Non-pigmented ciliary epithelial cell (primary cell): ENCODE data around the gene SNX30.
A peak's percentile ranks its signal among the peaks of the same experiment; 100 is the strongest.

ENCODE experiments used
- DNase-seq: peaks from one replicate; pipeline ENCODE4 v3.0.0-alpha.2; 2010; ENCODE audit warnings: low read depth

Gene SNX30

DNA sequence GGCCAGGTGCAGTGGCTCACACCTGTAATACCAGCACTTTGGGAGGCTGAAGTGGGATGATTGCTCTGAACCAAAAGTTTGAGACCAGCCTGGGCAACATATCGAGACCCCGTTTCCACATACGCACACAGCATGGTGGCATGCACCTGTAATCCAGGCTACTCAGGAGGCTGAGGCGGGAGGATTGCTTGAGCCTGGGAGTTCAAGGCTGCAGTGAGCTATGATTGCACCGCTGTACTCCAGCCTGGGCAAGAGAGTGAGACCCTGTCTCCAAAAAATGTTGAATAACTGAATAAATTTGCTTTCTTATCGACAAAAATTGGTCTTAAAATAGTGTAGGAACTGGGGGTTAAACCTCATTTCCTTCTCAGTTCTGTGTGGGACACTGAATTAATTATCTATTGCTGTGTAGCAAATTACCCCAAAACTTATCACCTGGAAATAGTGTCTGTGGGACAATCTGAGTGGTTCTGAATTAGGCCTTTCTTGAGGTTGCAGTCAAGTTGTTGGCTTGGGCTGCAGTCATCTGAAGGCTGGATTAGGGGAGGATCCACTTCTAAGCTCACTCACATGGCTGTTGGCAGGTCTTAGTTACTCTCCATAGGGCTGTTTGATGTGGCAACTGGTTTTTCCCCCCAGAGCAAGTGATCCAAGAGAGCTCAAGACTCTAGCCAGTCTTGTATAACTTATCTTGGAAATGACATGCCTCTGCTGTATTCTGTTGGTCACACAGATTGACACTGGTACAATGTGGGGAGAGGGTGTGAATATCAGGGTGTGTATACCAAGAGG is 2.0 kb downstream of the SNX30 start:
- no peak for DNase-seq

DNA sequence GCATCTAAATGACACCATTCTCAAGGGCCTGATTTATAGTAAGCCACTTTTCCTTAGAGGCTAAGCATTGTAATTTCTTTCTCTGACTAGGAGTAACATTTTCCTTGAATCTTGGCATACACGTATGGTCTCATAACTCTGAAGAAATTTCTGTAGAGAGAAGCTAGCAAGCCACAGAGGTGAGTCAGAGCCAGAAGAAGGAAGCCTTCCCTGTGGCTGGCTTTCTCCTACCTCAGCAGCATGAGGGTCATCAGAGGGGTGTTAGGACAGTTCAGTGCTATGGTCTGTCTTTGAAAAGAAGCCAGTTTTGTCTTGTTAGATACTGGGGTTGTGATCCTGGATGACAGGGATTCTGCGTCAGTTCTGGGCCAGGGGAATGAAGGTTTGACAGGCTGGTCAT is 3.2 kb downstream of the SNX30 start:
- peak; percentile 74 for DNase-seq

DNA sequence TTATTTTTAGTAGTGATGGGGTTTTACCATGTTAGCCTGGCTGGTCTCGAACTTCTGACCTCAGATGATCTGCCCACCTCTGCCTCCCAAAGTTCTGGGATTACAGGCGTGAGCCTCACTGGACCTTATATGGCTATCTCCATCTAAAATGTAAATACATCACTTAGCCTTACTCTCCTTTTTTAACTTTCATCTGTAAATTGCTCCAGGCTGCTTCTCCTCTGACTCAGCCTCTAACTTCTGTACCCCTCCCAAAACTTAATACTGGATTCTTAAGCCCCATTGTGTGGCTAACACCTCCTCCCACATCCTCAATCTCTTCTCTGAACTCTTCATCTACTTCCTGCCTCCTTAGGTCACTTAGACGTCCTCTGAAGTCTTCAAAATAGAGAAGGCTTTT is 4.0 kb downstream of the SNX30 start:
- DNase-seq = no peak

DNA sequence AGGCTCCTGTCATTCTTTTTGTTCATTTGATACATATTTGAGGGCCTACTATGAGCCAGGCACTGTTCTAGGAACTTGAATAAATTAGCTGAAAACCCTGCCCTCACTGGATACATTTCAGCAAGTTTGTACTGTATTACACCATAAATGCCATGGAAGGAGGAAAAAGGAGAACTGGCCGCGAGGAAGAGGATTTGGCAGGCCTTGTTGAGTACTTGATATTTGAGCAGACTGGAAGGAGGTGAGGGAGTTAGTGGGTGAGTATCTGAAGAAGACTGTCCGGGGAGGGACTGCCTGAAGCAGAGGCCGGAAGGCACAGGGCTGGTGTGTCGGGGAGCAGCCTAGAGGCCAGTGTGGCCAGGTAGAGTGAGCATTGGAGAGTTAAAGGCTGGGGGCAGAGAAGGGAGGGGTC is 4.5 kb downstream of the SNX30 start:
- DNase-seq = no peak

DNA sequence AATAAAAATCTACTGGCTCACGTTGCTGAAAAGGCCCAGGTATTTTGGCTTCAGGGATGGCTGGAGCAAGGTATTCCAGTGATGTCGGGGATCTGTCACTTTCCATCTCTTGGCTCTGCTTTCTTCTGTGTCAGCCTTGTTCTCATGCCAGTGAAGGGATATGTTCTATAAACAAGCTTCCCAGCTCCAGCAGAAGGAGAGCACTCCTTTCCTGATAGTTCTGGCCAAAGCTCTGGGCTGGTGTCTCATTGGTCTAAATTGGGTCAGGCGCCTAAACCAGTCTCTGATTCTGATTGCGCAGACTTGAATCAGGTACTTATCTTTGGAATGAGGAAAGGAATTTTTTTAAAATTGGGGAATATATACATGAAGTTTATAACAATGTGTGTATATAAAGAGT is 5.1 kb downstream of the SNX30 start:
- no peak for DNase-seq

DNA sequence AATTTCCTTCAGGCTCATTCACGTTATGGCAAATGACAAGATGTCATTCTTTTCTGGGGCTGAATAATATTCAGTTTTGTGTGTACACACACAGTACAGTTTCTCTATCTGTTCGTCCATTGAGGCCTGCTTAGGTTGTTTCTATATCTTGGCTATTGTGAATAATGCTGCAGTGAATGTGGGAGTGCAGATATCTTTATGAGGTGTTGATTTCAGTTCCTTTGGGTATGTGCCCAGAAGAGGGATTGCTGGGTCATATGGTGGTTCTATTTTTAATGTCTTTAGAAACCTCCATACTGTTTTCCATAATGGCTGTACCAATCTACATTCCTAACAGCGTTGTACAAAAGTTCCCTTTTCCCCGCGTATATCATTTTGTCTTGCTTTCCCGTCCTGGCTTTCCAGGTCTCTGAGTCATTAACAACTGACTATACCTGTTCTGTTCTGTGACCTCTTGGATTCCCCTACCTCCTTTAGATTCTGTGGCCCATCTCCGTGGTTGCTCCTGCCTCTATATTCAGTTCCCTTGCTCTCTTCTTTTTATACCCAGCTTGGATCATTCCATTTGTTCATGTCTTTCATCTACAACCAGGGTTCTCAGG is 6.8 kb downstream of the SNX30 start:
- no peak for DNase-seq

DNA sequence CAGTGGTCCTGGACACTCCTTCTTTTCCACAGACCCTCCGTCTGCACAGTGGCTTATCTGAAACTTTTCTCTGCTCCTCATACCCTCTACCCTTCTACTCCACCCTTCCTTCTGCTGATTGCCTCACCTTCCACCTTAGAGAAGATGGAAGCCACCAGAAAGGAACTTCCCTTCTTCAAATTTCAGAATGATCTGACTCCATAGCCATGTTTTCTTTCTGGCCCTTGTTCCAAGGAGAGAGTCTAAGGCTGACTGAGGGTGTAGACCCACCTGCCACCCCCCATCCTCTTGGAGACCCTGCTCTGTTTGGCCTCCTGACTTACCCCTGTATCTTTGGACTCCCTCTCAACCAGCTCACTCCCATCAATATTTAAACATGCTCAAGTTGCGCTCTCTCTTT is 7.4 kb downstream of the SNX30 start:
- no peak for DNase-seq

DNA sequence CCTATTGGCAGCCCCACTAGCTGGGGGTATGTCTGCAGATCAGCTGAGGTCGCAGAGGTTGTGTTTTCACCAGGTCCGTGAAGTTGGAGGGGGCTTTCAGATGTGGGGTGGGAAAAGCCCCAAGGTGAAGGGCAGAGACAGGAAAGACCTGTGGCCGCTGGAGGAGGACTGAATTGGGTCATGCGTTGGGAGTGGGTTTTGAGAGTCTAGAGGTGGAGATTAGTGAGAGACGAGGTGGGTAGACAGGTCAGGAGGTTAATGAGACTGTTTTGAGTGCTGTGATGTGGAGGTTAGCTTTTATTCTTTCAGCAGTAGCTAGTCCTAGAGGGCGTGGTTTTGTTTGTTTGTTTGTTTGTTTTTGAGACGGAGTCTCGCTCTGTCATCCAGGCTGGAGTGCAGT is 10.3 kb downstream of the SNX30 start:
- no peak for DNase-seq

DNA sequence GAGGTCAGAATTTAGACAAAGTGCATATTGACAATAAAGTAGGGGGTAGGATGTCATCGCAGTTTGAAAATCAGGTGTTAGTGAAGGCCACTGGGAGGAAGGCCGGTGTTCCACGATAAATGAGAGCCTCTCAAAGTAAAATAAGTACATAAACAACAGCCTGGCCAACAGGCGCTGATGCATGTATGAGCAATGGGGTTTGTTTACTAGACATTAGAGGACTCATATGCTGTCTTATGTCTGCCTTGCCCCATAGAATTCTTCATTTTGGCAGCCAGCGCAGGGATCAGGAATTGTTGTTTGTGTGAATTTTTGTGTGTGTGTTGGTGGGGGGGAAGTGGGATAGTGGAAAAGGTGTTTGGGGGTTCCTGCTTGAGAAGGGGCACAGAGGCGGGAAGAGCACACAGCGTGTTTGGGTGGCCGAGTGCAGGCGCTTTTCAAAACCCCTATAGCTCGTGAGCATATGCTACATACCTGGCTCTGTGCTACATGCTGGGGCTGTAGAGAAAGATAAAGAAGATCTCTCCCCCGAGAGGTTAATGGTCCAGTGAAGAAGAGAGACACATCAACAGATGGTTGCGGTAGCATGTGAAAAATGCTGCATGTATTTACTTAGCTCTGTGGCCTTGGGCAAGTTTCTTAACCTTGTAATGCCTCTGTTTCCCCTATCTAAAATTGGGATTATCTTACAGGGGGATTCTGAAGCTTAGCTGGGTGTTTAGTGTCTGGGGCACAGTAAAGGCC is 11.5 kb downstream of the SNX30 start:
- DNase-seq = no peak

DNA sequence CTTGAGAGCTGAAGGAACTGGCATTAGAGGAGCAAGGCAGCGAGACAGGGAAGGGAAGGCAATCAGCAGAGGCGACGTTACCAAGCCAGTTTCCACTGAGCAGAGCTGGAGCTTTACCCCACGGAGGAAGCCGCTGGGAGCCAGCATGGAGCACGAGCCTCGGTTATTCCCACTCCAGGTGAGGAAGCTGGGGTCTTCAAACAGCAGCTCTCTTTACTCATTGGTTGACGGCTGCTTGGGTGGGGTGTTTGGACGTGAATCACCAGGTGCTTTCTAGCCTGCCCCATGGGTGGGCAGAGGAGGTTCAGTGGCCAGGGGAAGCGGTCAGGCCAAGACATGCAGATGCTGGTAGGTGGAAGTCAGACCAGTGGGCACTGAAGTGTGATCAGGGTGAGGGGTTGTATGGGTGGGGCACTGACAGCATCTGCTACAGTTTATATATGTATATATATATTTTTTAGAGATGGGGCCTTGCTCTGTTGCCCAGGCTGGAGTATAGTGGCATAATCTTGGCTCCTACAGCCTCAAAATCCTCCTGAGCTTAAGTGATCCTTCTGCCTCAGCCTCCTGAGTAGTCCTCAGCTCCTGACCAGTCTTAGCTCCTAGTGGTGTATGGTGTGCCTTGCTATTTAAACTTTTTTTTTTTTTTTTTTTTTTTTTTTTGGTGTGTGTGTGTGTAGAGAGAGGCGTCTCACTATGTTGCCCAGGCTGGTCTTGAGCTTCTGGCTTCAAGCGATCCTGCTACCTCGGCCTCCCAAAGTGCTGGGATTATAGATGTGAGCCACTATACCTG is 12.4 kb downstream of the SNX30 start:
- no peak for DNase-seq

DNA sequence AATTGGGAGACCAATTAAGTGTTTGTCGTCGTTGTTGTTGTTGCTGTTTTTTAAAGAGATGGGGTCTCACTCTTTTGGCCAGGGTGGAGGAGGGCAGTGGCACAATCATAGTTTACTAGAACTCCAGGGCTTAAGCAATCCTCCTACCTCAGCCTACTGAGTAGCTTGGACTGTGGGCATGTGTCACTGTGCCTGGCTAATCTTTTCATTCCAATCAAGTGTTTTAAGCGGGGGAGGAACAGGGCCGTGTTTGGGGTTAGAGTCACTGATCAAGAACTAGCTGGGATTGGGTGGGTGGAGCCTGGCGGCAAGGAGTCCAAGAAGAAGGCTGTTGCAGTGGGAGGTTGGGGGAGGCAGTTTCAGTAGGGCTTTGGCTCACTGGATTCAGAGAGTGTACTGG is 13.8 kb downstream of the SNX30 start:
- peak; percentile 63 for DNase-seq

DNA sequence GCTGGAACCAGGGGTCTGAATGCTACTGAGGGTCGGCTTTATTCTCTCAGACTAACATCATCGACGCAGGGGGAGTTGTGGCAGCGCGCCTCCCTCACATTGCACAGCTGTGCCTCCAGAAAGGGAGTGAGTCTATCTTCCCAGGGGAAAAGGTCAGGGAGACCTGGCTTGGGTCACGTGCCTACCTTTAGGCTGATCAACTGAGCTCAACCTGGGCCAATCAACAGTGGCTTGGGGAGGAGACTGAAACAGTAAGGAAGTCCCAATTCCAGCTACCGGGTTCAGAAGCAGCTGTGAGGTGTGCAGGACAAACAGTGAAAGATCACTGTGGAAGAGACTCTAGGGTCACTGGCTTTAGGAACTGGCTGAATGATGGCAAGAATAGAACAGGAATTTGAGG is 14.3 kb downstream of the SNX30 start:
- DNase-seq = no peak

DNA sequence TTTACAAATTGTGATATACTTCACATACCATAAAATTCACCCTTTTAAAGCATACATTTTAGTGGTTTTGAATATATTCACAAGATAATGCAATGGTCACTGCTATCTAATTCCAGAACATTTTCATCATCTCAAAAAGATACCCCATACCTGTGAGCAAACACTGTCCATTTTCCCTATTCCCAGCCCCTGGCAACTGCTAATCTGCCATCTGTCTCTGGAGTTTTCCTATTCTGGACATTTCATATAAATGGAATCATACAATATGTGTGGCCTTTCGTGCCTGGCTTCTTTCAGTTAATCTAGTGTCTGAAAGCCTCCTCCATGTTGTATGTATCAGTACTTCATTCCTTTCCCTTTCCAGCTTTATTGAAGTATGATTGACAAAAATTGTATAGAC is 14.7 kb downstream of the SNX30 start:
- no peak for DNase-seq

DNA sequence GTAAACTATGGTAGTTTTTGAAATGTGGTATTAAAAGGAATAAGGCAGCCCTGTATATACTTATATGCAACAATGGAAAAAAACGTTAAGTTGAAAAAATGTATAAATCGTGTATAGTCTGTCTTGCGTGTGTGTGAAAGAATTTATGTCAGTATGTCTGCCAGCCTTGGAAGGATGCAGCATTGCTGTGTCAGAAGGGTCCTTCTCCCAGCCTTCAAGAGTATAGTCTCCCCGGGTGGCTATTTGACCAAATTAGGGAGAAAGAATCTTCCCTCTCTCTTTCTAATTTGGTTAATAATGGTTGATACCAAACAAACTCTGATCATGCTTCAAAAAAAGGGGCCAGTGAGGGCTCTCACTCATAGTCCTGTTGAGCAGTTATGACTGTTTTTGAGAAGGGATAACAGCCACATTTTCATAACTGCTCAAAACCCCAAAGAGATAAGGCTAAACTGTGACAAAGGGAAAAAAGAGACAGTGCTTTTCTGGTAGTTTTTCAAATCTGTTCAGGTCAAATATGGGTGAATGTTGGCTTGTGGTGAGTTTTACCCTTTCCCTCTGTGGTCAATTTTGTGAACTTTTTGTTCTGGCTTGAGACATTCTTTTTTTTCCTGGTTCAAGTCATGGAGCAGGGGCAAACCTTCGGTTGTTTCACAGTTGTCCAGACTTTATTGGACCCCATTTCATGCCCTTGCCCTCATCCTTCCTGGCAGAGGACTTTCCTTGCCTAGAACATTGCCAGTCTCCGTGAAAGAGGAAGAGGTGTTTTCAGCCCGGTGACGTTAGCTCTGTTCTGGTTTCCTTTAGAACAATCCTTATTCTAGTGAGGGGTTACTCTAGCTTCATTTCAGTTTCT is 21.0 kb downstream of the SNX30 start:
- no peak for DNase-seq

DNA sequence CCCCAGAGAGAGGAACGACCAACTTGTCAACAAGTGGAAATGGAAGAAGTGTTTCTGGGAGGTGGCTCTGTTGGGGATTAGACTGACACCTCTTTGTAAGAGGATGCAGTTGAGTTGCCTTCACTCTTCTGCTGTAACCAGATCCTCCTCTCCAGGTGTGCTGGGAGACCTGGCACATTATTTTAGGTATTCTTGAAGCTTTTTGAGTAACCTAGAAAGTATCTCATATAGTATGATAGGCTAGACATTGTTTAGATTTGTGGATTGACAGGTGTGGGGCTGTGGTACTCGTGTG is 21.6 kb downstream of the SNX30 start:
- DNase-seq = no peak

DNA sequence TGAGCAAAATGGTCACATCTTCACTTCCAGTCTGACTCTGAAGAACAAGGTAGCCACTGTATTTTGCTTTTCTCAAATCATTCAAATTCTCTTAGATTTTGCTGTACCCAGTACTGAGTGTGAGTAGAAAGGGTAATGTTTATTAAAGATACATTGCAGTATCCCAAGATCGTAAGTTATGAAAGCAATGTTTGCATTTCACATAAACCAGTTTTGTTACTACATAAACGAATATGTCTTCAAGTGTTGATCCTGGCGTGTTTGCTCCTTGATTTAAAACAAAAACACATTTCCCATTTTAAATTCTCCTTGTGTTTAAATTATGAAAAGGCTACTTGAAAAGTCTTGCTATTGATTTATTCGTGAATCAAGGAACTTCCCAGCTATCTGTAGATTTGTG is 22.0 kb downstream of the SNX30 start:
- no peak for DNase-seq

DNA sequence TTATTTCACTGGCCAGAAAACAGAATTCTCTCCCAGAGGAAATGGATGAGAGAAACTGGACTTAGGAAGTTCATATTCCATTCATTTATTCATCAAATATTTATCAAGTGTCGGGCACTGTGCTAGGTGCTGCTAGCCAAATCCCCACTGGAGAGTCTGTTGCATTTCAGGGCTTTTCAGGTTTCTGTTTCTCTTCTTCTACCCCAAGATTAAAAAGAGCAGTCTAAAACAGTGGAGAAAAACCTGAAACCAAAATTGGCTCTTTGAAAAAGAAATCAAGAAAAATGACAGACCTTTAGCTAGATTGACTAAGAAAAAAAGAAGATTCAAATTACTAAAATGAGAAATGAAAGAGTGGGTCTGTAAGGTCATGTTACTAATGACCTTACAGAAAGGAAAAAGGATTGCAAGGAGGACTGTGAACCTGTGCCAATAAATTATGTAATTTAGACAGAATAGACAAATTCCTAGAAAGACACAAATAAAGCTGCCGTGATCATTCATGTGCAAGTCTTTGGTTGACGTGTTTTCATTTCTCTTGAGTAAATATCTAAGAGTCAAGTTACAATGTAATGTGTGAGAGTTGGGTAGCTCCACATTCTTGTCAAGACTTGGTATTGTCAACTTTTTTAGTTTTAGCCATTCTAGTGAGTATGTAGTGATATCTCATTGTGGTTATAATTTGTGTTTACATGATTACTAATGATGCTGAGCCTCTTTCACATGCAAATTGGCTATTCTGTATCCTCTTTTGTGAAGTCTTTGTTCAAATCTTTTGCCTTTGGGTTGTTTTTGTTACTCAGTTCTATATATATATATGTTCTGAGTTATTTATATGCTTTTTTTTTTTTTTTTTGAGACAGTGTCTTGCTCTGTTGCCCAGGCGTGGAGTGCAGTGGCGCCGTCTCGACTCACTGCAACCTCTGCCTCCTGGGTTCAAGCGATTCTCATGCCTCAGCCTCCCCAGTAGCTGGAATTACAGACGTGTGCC is 23.7 kb downstream of the SNX30 start:
- DNase-seq = no peak

DNA sequence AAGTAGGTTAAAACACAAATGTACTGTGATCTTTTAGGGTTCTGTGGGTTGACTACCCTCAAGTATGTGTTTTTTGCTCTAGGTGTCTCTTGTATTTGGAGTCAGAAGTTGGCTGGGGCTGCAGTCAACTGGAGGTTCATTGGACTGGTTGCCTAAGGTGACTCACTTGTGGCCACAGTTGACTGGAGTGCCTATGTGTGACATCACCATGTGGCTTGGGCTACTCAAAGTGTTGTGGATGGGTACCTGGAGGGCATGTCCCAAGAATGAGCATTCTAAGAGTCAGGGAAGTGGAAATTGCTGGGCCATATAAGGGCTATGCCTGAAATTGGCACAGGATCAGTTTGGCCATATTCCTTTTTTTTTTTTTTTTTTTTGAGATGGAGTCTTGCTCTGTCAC is 27.4 kb downstream of the SNX30 start:
- DNase-seq = no peak

DNA sequence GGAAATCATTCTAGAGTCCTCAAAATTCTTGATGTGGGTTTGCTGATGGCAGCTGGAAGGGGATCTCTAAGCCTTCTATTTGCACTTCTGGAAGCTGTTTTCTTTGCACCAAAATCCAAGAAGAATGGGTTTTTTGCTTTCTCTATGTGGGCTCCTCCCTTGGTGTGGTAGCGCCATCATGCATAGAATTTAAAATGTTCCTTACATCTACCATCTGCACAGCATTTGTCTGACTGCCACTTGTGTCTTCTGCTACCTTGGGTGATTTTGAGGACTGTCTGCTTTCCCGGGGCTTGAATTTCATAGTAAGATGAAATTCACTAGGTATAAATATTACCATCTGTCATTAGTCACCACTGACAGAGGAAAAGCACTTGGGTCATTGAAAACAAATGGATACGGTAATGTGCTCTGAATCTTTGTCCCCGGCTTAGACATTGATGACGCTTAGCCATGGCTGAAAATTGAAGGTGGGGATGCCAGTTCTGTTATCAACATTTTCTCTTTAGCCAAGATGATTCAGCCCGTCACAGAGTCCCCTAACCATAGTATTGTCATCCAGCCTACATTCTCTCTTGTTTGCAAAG is 30.0 kb downstream of the SNX30 start:
- no peak for DNase-seq

DNA sequence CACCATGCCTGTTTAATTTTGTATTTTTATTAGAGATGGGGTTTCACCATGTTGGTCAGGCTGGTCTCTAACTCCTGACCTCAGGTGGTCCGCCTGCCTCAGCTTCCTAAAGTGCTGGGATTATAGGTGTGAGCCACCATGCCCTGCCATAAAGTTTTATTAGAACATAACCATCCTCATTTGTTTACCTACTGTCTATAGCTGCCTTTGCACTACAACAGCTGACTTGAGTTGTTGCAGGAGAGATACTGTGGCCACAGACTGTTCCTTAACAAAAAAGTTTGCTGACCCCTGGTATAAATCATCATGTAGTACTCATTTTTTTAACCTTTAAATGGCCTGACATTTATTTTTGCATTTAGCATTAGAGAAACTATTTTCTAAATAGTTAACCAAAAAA is 31.7 kb downstream of the SNX30 start:
- no peak for DNase-seq
